Glomerular visceral epithelial cell (primary cell): ENCODE data around the gene METRNL.
"Not testable (repeated sequence)": the region's sequence is repeated elsewhere in the genome, so short reads cannot be mapped to it uniquely, and the experiment has no call there.

Experiments
- DNase-seq: peaks from one replicate; pipeline ENCODE4 v3.0.0-alpha.2; 2016; ENCODE audit errors: extremely low spot score

METRNL gene

DNA sequence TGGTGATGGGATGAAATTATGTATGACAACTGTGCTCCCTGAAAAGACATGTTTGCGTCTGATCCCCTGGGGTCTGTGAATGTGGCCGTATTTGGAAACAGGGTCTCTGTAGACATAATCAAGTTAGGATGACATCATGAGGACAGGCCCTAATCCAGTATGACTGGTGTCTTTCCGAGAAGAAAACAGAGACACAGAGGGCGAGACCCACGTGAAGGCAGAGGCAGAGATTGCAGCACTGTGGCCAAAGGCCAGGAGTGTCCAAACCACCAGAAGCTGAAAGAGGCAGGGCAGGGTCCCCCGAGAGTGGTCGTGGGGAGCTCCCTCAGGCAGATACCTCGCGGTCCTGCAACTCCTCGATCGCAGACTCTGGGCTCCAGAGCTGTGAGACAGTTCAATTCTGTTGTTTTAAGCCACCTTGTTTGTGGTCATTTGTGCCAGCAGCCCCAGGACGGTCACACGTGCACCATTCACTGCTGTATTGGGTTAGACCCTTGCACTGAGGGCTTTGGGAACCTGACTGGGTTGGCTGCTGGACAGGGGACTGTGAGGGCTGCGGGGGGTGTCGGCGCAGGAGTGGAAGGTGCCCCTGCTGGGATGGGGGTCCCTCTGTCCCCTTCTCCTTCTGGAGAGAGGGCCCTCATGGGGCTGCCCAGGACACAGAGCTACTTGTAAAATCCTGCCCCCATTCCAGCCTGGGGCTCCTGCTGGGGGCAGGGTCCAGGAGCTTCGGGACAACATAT lies 27.7 kb downstream of the METRNL start:
- no peak for DNase-seq

DNA sequence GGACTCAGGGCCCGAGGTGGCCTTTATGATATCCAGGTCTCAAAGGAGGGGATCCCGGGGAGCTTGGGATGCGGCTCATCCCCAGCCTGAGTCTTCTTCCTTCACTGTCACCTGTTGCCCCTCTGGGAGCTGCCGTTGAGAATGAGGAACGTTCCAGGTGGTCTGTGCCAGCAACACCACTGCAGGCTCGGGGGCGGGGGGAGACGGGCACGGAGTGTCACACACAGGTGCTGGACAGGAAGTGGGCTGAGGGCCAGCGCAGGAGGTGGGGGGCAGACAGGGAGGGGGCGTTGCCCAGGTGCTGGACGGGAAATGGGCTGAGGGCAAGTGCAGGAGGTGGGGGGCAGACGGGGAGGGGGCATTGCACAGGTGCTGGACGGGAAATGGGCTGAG lies 28.2 kb downstream of the METRNL start:
- no peak for DNase-seq

DNA sequence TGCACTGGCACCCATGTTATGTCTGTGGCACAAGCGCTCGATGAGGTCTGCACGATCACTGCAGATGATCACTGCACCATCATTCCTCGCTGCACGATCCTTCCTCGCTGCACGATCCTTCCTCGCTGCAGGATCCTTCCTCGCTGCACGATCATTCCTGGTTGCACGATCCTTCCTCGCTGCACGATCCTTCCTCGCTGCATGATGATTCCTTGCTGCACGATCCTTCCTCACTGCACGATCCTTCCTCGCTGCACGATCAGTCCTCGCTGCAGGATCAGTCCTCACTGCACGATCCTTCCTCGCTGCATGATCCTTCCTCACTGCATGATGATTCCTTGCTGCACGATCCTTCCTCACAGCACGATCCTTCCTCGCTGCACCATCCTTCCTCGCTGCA lies 29.3 kb downstream of the METRNL start:
- DNase-seq = no peak

DNA sequence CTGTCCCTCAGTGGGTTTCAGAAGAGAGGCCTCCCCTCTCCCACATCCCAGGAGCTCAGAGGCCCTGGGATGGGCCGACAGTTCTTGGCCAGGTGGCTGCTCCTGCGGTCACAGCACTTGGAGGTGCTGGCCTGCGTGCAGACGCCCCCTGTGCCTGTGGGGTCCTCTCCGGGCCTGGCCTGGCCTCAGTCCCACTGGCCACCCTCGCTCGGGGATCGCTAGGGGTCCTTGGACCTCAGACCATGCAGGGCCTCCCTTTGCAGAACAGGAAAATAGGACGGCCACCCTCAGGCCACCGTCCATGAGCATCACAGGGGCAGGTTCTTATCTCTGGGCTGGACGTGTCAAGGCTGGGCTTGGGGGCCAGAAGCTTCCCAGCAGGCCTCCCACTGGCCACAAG lies 30.0 kb downstream of the METRNL start:
- no peak for DNase-seq

DNA sequence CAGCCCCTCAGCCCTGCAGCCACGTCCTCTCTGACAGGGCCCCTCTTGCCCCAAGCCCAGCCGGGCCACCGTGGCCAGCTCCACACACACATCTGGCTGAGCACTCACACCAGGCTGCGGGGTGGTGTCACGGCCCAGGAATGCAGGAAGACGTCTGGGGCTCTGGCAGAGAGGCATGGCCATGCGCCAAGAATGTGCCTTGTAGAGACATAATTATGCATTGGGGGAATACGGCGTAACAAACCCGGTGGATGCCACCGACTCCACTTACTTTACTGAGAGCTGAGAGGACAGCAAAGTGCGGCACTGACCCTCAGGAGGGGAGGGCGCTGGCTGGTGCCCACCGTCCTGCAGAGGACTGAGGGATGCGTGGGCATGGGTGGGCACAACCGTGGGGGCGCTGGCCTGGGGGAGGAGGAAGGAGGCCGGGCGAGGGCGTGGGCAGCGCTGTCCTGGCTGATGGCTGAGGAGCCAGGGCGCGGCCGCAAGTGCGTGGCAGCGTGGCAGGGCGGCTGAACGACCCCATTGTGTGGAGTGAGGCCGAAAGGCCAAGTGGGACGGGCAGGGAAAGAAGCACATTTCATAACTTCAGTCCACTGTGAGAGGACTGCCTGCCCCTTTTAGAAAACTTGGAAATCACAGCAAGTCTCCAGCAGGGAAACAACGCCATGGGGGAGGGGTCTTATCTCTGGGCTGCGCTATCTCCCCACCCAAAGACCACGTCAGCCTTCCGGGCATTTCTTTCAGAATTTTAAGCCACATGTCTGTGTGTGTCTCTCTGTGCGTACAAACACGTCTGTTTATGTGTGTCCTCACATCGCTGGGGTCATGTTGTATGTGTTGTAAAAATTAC lies 30.6 kb downstream of the METRNL start:
- peak; percentile 98 for DNase-seq

DNA sequence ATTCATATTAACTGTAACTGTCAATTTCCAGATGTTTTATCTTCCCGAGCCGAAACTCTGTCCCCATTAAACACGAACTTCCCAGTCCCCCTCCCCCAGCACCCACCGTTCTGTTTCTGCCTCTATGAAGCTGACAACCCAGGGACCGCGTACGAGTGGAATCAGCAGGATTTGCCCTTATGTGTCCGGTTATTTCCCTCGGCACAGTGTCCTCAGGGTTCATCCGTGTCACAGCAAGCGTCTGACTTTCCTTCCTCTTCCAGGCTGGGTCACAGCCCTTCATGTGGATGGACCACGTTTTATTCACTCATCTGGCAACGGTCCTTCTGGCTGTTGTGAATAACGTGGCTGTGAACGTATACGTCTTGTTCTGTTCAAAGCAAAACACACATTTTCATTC lies 31.3 kb downstream of the METRNL start:
- no peak for DNase-seq

DNA sequence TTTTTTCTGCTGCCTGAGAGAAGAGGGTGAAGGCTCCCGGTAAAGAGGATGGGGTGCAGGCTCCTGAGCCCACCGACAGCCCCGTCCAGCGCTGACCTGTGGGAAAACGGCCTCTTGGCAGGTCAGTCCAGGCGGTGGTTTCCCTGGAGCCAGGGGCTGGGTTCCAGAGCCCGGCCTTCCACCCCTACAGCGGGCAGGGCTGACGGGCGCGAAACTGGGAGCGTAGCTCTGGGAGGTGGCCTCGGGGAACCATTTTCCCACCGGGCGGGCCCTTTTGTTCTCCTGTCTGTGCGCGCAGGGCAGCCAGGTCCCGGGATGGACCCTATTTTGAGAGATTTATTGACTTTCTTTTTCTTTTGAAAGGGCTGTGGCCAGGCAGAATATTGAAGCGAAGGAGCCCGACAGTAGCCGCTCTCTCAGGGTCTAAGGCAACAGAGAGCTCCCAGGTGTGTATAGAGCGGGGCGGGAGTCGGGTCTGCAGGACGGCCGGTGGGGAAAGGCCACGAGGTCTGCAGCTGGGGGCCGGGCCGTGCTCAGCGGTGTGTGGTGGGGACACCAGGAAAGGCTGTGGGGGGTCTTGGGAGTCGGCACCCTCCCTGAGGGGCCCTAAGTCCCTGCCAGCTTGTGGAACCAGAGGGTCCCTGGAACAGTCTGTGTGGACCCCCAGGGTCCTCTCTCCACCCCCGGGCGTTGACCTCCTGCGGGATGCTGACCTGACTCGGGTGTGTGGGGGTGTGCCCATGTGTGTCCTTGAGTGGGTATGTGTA lies 32.3 kb downstream of the METRNL start:
- DNase-seq = no peak

DNA sequence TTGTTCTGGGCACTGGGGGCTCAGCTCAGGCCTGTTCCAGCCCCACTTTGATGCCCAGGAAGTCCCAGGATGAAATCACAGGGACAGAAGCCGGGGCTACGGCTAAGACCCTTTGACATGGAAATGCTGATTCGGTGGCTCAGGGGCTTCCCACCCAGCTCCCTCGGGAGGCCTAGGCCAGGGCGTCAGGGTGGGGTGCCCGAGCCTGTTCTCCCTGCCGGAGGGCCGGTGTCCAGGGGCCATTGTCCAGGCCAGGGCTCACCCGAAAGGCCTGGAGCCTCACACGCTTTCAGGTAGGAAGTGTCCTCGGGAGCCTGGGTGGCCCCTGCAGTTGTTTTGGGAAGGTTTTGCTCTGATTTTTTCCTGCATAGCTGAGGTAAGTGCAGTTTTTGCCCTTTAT lies 34.0 kb downstream of the METRNL start:
- DNase-seq = no peak

DNA sequence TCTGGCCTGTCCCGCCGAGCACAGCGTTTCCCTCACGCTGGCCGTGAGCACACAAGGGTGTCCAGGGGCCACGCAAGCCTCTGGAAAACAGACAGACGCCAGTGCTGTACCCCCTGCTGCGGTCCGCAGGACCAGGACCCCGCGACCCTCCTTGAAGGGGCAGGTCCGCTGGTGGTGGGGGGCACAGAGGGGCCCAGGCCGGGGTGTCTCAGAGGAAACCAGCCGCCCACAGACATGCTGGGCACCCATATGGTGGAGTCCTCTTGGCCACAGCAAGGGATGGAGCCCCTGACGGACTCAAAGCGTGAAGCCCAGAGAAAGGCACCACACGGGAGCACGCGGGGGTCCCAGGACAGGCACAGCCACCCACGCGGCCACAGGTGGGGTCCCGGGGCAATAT lies 34.4 kb downstream of the METRNL start:
- no peak for DNase-seq

DNA sequence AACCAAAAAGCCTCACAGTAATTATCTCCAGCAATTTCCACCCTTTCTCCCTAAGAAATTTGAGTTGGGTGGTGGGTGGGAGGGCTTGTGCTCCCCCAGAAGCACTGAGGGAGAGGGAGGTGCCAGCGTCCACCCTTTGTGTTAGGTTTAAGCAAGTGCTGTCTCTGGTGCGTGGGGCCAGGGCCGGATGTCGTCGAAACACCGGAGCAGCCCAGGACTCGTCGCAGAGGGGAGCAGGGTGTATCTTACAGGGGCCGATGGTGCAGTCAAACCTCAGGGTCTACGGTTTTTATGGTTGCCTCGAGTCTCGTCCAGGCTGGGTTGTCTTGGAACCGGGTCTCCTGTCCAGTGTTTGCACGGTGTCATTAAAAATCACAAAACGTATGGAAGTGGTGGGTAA lies 35.3 kb downstream of the METRNL start:
- no peak for DNase-seq

DNA sequence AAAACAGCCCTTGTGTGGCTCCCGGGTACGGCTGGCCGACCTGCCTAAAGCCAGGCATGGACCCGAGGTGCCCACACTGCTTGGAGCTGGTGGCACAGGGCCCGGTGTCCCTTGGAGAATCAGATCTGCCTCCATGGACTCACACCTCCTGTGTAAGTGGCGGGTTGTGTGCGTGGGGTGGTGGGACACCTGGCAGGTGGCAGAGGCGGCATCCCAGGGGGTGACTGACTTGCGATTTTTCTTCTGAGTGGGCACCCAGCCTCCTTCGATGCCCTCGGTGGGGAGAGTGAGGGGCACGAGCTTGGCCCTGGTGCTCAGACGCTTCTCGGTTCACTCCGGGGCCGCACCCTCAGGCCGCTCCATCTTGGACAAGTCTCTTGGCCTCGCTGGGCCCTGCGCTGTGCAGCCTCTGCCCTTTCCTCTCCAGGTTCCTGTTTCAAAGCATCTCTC lies 35.8 kb downstream of the METRNL start:
- DNase-seq = no peak

DNA sequence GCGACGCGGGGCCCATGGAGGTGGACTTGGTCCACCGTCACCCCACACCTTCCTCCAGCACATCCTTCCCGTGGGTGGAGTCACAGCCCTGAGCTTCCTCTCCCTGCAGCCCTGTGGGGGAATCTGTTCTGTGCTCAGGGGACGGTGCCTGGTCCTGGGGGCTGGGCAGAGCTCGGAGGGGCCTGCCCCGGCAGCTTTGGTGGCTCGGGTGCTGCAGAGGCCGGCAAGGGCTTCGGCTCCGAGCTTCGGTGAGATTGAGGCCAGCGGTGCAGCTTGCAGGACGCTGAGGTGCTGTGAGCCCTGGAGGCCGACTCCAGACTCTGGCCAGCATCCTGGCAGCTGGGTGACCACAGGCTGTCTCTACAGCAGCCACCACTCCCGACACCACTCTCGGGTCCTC lies 36.4 kb downstream of the METRNL start:
- DNase-seq = no peak

DNA sequence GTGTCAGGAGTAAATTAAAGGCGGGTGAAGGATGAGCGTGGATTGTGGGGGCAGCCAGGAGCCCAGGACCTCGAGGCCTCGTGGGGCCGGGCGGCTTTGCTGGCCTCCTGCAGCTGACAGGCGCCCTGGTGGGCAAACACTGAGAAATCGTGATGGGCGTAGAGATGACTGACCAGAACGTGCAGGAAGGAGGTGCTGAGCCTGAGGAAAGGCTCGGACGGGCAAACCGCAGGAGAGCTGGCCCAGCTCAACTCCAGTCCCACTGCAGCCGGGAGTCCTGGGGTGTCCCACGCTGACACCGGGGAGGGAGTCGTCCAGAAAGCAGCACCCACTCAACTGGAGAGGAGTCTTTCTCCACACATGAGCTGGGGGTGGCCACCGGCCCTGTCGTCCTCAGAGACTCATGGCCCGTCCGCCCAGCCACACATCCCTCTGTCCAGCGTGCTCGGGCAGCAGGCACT lies 36.9 kb downstream of the METRNL start:
- DNase-seq = no peak

DNA sequence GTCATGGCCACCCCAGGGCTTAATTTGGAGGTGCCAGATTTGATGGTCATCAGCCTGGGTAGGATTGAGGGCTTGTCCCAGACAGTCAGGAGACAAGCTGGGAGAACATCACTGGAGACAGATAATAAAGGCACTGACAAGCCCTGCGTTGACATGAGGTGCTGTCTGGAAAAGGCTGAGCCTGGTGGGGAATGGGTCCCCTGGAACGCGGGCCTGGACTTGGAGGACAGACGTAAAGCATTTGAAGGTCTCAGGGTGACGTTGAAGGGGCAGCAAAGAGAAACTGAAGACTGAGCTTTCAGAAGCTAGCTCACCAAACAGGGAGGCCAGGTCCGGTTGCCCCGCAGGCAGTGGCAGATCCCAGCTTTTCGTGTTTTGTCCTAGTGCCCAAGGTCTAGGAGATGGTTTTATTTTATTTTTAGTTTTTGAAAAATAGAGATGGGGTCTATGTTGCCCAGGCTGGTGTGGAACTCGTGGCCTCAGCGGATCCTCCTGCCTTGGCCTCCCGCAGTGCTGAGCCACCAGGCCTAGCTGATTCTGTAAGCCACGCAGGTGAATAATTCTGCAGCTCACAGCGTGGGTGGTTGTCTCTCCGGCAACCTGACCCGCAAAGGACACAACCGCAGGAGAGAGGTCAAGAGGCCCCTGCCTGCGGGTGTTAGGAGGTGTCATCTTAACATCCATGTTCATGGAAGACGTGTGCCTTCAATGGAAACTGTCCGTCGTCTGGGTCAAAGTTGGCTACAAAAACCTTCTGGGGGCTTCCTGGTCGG lies 37.6 kb downstream of the METRNL start:
- no peak for DNase-seq

DNA sequence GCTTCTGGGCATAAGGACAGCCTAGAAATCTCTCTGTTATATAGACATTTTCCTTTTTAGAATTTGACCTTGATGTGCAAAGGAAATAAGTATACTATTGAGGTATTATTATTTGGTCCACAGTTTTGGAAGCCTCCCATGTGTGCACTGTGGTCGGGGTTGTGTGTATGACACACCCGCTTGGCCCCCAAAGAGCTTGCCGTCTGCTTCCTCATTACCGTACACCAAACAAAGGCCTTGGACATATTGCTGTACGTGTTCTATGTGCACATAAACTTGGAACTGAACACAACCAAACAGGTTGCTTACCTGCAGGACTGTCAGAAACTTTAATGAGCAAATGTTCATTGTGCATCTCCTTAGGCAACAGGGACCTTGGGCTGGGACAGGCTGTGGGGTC lies 38.2 kb downstream of the METRNL start:
- no peak for DNase-seq

DNA sequence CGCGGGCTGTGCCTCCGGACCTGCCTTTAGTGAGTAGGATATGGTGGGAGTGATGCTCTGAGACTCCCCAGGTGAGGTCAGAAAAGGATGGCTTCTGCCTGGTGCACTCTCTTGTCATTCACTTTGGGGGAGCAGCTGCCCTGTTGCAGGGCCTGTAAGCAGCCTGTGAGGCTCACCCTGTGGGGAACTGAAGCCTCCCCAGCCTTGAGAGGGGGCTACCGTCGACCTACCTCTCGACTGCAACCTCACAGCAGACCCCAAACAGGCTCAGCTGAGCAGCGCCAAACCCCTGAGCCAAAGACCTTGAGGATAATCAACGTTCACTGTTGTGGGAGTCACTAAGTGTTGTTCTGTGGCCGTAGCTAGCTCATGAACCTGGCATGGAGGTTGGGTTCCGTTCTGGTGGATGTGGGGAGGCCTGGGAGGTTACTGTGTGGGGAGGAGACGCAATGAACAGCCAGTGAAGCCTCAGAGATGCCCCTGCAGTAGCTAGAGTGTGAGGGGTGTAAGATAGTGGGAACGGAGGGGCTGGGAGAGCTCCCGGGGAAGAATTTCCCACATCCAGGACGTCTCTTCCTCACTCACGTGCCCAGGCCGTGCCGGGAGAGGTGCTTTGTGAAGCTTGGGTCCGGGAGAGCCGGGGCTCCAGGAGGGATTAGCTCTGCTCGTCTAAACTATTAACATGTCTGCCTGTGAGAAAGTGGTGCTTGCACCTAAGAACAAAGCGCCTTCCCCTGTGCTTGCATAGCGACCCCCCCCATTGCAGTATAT lies 38.8 kb downstream of the METRNL start:
- no peak for DNase-seq

DNA sequence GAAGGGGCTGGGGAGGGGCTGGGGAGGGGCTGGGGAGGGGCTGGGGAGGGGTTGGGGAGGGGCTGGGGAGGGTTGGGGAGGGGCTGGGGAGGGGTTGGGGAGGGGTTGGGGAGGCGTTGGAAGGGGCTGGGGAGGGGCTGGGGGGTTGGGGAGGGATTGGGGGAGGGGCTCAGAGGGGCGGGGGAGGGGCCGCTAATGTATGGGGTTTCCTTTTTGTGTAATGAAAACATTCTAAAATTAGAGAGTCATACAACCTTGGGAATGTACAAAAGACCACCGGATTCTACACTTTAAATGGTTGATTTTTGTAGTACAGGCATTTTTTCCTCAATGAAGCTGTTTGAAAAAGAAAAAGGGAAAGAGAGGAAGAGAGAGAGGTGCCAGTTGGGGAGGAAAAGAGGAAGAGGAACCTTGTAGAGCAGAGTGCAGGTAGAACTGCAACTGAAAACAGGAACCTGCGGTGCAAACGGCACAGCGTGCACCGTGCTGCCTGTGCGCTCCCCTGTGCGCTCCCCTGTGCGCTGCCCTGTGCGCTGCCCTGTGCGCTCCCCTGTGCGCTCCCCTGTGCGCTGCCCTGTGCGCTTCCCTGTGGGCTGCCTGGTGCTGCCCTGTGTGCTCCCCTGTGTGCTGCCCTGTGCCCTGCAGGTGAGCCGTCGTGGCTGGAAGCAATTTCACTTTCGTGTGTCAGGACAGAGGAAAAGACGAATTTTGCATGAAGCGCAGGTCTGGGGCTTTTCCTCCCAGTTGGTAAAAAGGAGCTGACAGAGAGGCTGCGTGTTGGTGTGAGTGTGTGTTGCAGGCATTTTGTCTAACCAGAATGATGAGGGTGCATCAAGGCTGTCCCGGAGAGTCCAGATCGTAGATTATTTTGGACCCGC lies 40.8 kb downstream of the METRNL start:
- no peak for DNase-seq

DNA sequence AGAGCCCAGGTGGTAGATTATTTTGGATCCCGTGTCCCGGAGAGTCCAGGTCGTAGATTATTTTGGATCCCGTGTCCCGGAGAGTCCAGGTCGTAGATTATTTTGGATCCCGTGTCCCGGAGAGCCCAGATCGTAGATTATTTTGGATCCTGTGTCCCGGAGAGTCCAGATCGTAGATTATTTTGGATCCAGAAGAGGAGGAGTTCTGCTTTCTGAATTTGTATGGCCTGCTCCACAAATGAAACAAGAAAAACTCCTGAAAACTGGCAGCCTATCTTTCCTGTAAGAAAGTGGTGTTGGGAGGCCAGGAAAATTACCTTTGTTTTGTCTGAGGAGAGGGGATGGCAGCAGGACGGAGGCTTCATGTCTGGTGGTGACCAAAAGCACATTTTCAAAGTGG lies 42.1 kb downstream of the METRNL start:
- not testable (repeated sequence) for DNase-seq

DNA sequence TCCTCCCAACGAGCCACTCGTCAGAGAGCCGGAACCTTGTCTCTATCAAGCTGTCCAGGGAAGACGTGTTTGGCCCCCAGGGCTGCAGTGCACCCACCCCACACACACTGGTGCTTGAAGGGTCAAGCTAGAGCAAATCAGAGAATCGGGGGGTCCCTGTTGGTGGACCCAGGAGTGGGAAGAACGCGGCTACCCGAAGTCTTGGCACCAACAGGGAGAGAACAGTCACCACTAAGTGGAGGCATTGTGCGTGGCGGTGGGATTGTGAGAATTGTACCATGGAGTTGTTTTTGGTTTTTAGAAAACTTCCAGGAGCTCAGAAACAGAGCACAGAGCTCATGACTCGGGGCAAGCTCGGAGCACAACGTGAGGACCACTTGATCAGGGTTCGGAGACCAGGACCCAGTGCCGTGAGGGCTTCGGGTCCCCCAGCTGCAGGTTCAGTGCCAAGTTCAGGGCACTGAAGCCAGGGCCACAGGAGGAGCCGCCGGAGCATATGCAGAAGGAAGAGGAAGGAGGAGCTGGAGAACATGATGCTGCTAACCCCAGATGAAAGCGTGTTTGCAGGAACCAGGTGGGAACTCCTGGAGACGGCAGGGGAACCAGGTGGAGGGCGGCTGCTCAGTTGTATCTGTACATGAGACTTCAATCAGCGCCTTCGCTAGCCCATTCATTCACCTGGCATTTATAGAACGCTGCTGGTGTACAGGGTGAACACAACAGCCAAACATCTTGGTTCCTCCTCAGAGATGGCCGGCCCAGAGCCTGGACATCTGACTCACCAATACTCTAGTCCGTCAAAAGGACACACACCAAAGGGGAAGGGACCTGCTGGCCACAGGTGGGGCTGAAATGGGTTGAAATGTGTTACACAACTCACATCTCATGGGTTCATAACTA lies 42.8 kb downstream of the METRNL start:
- no peak for DNase-seq
